Epithelial cell of esophagus (primary cell): ENCODE results near the gene DSCAM.
A peak's percentile ranks its signal among the peaks of the same experiment; 100 is the strongest.

ENCODE experiments used
- DNase-seq: peaks from one replicate; pipeline ENCODE4 v3.0.0; 2010; ENCODE audit warnings: low read depth
- H3K4me3 ChIP-seq: 2 replicates; pipeline ENCODE4 v1.5.1; 2011; ENCODE audit warnings: mild to moderate bottlenecking, low read length, control low read depth
- TF ChIP-seq, protein P1 (sequence below): IDR thresholded peaks from 2 replicates; pipeline ENCODE4 v1.5.1; 2011; ENCODE audit warnings: low read depth, mild to moderate bottlenecking, low read length, control low read depth, inconsistent platforms; ENCODE audit not compliant: insufficient read depth; ENCODE audit errors: missing control alignments

The DSCAM gene

GRCh38 chr21:40631211-40631610 lies 215.7 kb downstream of the DSCAM start:
- TF ChIP-seq, protein P1, sequence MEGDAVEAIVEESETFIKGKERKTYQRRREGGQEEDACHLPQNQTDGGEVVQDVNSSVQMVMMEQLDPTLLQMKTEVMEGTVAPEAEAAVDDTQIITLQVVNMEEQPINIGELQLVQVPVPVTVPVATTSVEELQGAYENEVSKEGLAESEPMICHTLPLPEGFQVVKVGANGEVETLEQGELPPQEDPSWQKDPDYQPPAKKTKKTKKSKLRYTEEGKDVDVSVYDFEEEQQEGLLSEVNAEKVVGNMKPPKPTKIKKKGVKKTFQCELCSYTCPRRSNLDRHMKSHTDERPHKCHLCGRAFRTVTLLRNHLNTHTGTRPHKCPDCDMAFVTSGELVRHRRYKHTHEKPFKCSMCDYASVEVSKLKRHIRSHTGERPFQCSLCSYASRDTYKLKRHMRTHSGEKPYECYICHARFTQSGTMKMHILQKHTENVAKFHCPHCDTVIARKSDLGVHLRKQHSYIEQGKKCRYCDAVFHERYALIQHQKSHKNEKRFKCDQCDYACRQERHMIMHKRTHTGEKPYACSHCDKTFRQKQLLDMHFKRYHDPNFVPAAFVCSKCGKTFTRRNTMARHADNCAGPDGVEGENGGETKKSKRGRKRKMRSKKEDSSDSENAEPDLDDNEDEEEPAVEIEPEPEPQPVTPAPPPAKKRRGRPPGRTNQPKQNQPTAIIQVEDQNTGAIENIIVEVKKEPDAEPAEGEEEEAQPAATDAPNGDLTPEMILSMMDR: no peak
- no peak overlapping the region for H3K4me3 ChIP-seq
- peak; percentile 26 for DNase-seq

DNA sequence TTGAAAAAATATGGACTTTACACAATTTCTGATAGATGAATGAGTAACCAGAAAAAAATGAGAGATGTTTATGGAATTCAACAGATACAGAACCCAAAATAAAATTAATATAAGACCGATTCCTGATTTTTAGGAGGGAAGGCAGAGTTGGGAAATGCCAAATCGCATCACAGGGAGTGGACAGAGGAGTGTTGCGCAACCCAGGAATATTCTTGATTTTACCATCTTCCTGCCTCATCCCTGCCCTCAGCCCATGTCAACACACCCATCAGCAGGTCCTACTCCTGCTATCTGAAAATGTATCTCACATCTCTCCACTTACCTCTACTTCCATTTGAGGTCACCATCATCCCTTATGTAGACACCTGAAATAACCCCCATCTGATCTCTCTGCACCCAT lies 221.0 kb downstream of the DSCAM start:
- DNase-seq: peak; percentile 50
- no peak overlapping the region for H3K4me3 ChIP-seq
- TF ChIP-seq, protein P1: no peak

GRCh38 chr21:40623528-40623927 lies 223.4 kb downstream of the DSCAM start:
- no peak overlapping the region for H3K4me3 ChIP-seq
- no peak for DNase-seq
- TF ChIP-seq, protein P1: no peak

DNA sequence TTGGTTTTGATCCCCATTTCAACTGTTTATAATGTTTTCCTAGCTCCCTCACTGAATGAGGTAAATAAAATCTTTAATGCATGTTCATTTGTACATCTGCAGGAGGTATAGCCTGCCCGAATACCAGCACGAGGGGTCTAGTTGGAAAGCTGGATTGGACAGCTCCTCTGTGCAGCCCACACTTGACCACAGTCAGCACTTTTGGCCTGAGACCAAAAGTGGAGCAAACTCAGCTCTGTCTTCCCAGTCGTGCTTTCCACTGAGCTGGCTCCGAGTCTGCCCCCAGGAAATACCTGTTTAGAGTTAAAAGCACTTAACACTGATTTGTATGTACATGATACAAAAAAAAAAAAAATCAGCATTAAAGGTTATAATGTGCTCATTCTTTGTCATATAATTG lies 224.4 kb downstream of the DSCAM start:
- no peak overlapping the region for H3K4me3 ChIP-seq
- TF ChIP-seq, protein P1: no peak
- no peak for DNase-seq

- no peak overlapping the region for H3K4me3 ChIP-seq
- TF ChIP-seq, protein P1: no peak
- DNase-seq: no peak
Measured at GRCh38 chr21:40620386-40621145, 226.4 kb downstream of the DSCAM start.

GRCh38 chr21:40618191-40618973 lies 228.6 kb downstream of the DSCAM start:
- TF ChIP-seq, protein P1: no peak
- DNase-seq: no peak

More at GRCh38 chr21:40618191-40618973, 228.6 kb downstream of the DSCAM start:
- no peak overlapping the region for H3K4me3 ChIP-seq
